GM12892 (cell line): Measurements from ENCODE around the gene UGT1A3.

Source experiments
- POLR2A ChIP-seq: IDR thresholded peaks from 2 replicates; pipeline ENCODE4 v1.6.1; 2011; ENCODE audit warnings: low read depth, low read length, control low read depth
- TAF1 ChIP-seq: IDR thresholded peaks from 2 replicates; pipeline ENCODE4 v1.6.1; 2011; ENCODE audit warnings: low read depth, mild to moderate bottlenecking, control low read depth, low read length, borderline replicate concordance

- TF ChIP-seq POLR2A, result no peak
- no peak for TF ChIP-seq TAF1
Observed at GRCh38 chr2:233773854-233774253, 45.0 kb downstream of the UGT1A3 start.
